Measurements from ENCODE around the gene SCAPER.

The SCAPER gene

GRCh38 chr15:76337696-76338485 lies 567.2 kb downstream of the SCAPER start:
- DNase-seq (ENCODE audit: low read depth) = no peak
- peak overlapping the region; percentile 60 for H3K4me3 ChIP-seq (ENCODE audit: low read depth, low read length)
- TF ChIP-seq, protein P1, sequence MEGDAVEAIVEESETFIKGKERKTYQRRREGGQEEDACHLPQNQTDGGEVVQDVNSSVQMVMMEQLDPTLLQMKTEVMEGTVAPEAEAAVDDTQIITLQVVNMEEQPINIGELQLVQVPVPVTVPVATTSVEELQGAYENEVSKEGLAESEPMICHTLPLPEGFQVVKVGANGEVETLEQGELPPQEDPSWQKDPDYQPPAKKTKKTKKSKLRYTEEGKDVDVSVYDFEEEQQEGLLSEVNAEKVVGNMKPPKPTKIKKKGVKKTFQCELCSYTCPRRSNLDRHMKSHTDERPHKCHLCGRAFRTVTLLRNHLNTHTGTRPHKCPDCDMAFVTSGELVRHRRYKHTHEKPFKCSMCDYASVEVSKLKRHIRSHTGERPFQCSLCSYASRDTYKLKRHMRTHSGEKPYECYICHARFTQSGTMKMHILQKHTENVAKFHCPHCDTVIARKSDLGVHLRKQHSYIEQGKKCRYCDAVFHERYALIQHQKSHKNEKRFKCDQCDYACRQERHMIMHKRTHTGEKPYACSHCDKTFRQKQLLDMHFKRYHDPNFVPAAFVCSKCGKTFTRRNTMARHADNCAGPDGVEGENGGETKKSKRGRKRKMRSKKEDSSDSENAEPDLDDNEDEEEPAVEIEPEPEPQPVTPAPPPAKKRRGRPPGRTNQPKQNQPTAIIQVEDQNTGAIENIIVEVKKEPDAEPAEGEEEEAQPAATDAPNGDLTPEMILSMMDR (IDR thresholded peaks at IDR 0.05; ENCODE audit: control insufficient read depth, extremely low read depth, insufficient read depth) = no peak

- H3K4me3 ChIP-seq (ENCODE audit: low read depth, low read length) = peak overlapping the region; percentile 60
- TF ChIP-seq, protein P1 (IDR thresholded peaks at IDR 0.05; ENCODE audit: control insufficient read depth, extremely low read depth, insufficient read depth) = no peak
- DNase-seq (ENCODE audit: low read depth) = no peak
These were observed 568.0 kb downstream of the SCAPER start for GRCh38 chr15:76337059-76337695.

DNA sequence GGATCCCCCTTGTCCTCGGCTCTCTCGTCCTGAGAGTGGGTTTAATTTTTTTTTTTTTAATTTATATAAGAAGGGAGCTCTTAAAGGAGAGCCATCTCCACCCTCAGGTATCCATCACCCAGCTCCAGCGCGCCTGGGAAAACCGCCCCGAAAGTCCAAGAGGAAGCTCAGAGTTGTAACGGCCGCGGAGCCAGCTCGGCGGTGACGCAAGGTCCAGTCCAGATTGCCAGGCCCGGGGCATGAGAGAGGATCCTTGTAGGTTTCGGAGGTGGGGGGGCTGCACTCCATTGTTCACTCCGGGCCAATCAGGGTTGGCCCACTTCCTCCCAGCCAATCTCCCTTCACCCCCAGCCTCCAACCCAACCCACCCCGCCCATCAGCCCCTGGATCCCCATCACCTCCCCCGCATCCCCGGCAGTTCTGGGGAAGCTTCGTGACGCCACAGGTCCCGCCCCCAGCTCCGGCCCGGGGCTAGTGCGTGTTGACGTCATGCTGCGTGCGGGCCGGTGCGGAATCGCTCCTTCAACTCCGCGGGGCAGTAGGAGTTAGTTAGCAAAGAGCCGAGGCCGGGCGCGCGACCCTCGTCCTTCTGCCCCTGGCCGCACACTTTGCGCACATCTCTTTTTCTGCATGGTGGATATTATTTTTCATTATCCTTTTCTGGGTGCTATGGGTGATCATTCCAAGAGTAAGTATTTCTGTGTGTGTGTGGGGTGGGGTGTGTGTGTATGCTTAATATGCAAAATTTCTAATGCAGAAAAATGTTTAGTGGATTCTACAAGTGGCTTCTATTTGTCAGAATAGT lies 568.7 kb downstream of the SCAPER start, which contains the start of gene ISL2:
Gene ISL2, plus strand, starts transcription at position 520 of the 805 bp plus-strand sequence. Its CDS starts 111 bp downstream, at position 631.
- TF ChIP-seq, protein P1 (IDR thresholded peaks at IDR 0.05; ENCODE audit: control insufficient read depth, extremely low read depth, insufficient read depth) = no peak
- H3K4me3 ChIP-seq (ENCODE audit: low read depth, low read length) = peak within 1 kb of the TSS; percentile 60
- DNase-seq (ENCODE audit: low read depth) = no peak

DNA sequence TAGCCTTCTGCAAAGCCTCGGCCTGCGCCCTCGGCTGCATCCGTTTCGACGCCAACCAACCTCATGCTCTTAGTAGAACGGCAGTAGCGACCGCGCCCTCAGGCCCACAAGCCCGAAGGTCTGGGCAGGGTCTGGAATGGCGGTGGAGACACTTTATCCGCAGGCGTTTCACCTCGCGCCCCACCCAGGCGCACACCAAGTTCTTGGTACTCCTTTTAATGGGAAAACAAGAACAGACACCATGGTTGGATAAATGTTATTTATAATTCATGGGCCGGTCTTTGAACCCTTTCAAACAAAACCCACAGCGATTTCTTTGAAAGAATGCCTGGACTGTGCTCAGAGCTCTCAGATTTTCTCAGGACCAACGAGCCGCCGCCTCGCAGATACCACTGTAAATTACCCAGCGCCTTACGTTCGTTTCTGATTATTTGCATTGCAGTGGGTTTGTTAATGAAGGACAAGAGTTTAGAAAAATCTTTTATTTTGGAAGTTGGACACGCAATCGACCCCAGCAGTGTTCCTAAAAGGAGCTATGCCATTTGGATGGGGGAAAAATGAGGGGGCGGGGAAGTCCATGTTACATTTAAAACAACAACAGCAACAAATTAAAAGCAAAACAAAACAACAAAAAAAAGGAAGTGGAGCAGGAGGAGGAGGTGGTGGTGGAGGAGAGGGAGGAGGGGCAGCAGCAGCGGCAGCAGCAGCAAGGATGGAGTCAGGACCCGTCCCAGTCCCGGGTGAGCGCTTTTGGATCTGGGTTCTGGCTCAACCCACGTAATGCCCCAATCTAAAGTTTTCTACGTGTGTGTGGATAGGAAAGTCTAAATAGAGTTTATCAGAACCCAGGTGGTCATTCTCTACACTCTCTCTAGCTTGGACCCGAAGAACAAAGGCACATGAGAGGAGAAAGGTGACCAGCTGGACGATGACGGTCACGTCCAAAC lies 569.6 kb downstream of the SCAPER start:
- peak overlapping the region; percentile 60 for H3K4me3 ChIP-seq (ENCODE audit: low read depth, low read length)
- DNase-seq (ENCODE audit: low read depth) = no peak
- TF ChIP-seq, protein P1 (IDR thresholded peaks at IDR 0.05; ENCODE audit: control insufficient read depth, extremely low read depth, insufficient read depth) = no peak

DNA sequence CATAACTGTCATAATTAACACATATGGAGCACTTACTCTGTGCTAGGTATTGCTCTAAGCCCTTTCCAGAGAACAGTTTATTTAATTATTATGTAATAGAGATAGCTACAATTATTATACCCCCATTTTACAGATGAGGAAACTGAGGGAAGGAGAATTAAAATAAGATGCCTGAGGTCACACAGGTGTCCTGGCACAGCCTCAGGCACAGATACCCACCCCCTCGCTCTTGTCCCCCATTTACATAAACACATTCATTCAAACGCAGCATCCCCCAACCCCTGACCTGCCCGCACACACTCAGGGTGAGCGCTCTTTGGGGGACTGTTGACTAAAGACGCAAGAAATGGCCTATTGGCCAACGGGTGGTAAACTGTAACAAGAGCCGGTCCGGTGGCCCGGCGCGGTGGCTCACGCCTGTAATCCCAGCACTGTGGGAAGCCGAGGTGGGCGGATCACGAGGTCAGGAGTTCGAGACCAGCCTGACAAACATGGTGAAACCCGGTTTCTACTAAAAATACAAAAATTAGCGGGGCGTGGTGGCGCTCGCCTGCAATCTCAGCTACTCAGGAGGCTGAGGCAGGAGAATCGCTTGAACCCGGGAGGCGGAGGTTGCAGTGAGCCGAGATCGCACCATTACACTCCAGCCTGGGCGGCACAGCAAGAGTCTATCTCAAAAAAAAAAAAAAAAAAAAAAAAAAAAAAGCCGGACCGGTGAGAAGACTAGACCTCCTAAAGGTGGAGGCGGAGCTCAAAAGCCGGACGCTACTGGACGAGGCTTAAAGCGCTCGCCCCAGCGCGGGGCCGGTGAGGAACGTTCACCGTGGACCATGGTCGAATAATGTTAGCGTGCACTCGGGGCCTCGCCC lies 570.5 kb downstream of the SCAPER start:
- TF ChIP-seq, protein P1 (IDR thresholded peaks at IDR 0.05; ENCODE audit: control insufficient read depth, extremely low read depth, insufficient read depth) = no peak
- no peak overlapping the region for H3K4me3 ChIP-seq (ENCODE audit: low read depth, low read length)

More for the DNA sequence above, 570.5 kb downstream of the SCAPER start:
- no peak for DNase-seq (ENCODE audit: low read depth)
